Tibial nerve (tissue), 4 donors: ENCODE results near the gene NXPE4. TPM values are rescaled to one million over a fixed set of nuclear protein-coding genes. Genes with fewer than 3 reads are reported as not detected.

Experiments used
- DNase-seq, 2 donors: peaks; one replicate each; pipeline ENCODE4 v3.0.0-alpha.2; 2019; ENCODE audit warnings: low spot score in 2 of 2
- H3K27ac ChIP-seq, 4 donors: fragments of 200-600 bp; sonication (generic) in 3 of 4; one replicate each; pipeline ENCODE4 v1.5.1; 2017 to 2019; ENCODE audit warnings: mild to moderate bottlenecking in 1 of 4
- H3K27me3 ChIP-seq, 2 donors: fragments of 200-600 bp; sonication (generic) in 1 of 2; one replicate each; pipeline versions ENCODE4 v1.5.1 to v1.6.0; 2017 to 2019
- H3K36me3 ChIP-seq, 3 donors: fragments of 200-600 bp; sonication (generic); one replicate each; pipeline ENCODE4 v1.5.1; 2018 to 2019
- H3K4me1 ChIP-seq, 4 donors: fragments of 200-600 bp; sonication (generic) in 3 of 4; one replicate each; pipeline ENCODE4 v1.5.1; 2017 to 2019
- H3K4me3 ChIP-seq, 4 donors: fragments of 200-600 bp; sonication (generic) in 3 of 4; one replicate each; pipeline ENCODE4 v1.5.1; 2017 to 2019; ENCODE audit warnings: mild to moderate bottlenecking in 1 of 4, moderate library complexity in 1 of 4
- H3K9me3 ChIP-seq, 4 donors: fragments of 200-600 bp; sonication (generic) in 3 of 4; one replicate each; pipeline ENCODE4 v1.5.1; 2017 to 2019
- CTCF ChIP-seq, 5 experiments: fragments of 200-600 bp in 3 of 5; fragments of 450-650 bp in 2 of 5; sonication (generic) in 3 of 5; IDR thresholded peaks; one replicate each; pipeline ENCODE4 v1.5.1; 2016 to 2019; ENCODE audit warnings: antibody characterized with exemption in 5 of 5, mild to moderate bottlenecking in 3 of 5, moderate library complexity in 2 of 5
- EP300 ChIP-seq, 2 donors: sonication (generic); formaldehyde crosslinking; IDR thresholded peaks; one replicate each; pipeline ENCODE4 v1.6.1; 2017; ENCODE audit warnings: antibody characterized with exemption in 2 of 2, mild to moderate bottlenecking in 1 of 2
- POLR2A ChIP-seq, 2 donors: fragments of 450-650 bp; IDR thresholded peaks; one replicate each; pipeline ENCODE4 v1.6.1; 2017; ENCODE audit warnings: antibody characterized with exemption in 2 of 2, mild to moderate bottlenecking in 2 of 2, moderate library complexity in 2 of 2
- WGBS, 2 donors: methylation state at CpG; one replicate each; pipeline ENCODE4 v1.1.5; 2018; 5-methylcytosine and 5-hydroxymethylcytosine counted together
- small RNA-seq: library from RNA; depleted of rRNA; stranded (forward); fragments of <200 nt; gene quantifications from one replicate; pipeline ENCODE3, GENCODE V24; 2016
- total RNA-seq, 4 donors: library from RNA; depleted of rRNA; stranded (reverse); fragments of >200 nt; gene quantifications; one replicate each; pipeline ENCODE4 v1.1.0, GENCODE V29; 2016

Gene NXPE4
- total RNA-seq, 4 donors from 2014 or later: not detected

- DNase-seq: no peak
- 80 to 83% methylated on average over 2 of the region's 2 CpGs for WGBS, 2 donors
- TF ChIP-seq POLR2A (IDR thresholded peaks at IDR 0.05): no peak
- TF ChIP-seq EP300 (IDR thresholded peaks at IDR 0.05): no peak
- TF ChIP-seq CTCF (IDR thresholded peaks at IDR 0.05): no peak
- Histone ChIP-seq H3K27me3 (no peaks in the 10 kb centered on the region), H3K4me1 (no peaks in the 10 kb centered on the region), H3K27ac (no peak overlapping the region), H3K9me3 (peaks cover 0 to 18% (median 0%) of the 10 kb centered on the region in 4 donors), H3K36me3 (no peaks in the 10 kb centered on the region), H3K4me3 (no peak overlapping the region)
These were observed 69.9 kb downstream of the NXPE4 start for GRCh38 chr11:114525682-114526081.

- H3K9me3 ChIP-seq: peaks cover 0 to 18% (median 0%) of the 10 kb centered on the region in 4 donors
- no peaks in the 10 kb centered on the region for H3K4me1 ChIP-seq
- H3K27ac ChIP-seq: no peak overlapping the region
- H3K27me3 ChIP-seq: no peaks in the 10 kb centered on the region
- H3K36me3 ChIP-seq: no peaks in the 10 kb centered on the region
- no peak for DNase-seq
- no peak for TF ChIP-seq EP300 (IDR thresholded peaks at IDR 0.05)
- TF ChIP-seq POLR2A (IDR thresholded peaks at IDR 0.05): no peak
- WGBS, 2 donors: 82 to 84% methylated on average over 1 of the region's 1 CpG
- H3K4me3 ChIP-seq: no peak overlapping the region
These were observed 71.5 kb downstream of the NXPE4 start for GRCh38 chr11:114524122-114524521.

GRCh38 chr11:114522818-114523217 lies 72.8 kb downstream of the NXPE4 start:
- no peak for TF ChIP-seq EP300 (IDR thresholded peaks at IDR 0.05)
- TF ChIP-seq CTCF (IDR thresholded peaks at IDR 0.05): no peak
- no peak for TF ChIP-seq POLR2A (IDR thresholded peaks at IDR 0.05)
- WGBS, 2 donors: 43 to 52% methylated on average over 2 of the region's 2 CpGs
- DNase-seq: no peak

More at GRCh38 chr11:114522818-114523217, 72.8 kb downstream of the NXPE4 start:
- H3K36me3 ChIP-seq: no peaks in the 10 kb centered on the region
- H3K27me3 ChIP-seq: no peaks in the 10 kb centered on the region
- H3K4me1 ChIP-seq: no peaks in the 10 kb centered on the region
- H3K27ac ChIP-seq: no peak overlapping the region
- H3K4me3 ChIP-seq: no peak overlapping the region
- H3K9me3 ChIP-seq: peaks cover 0 to 18% (median 0%) of the 10 kb centered on the region in 4 donors

Small RNA genes lying within 50 kb of the gene (small RNA-seq; reads per million reads assigned to genes)
- gene RF01210: not detected

Other genes with a start within 250 kb of the NXPE4 start
- gene C11orf71, start 195.3 kb downstream of the NXPE4 start, total RNA-seq: 10 to 100 TPM in 3 of 4 donors, 1 to 10 TPM in 1; 3.3 to 16.0 (median 13.5) TPM
- 10 to 100 TPM; 14.7 to 15.5 (median 15.3) TPM for gene RBM7, start 195.1 kb downstream of the NXPE4 start, total RNA-seq
- gene REXO2, start 156.3 kb downstream of the NXPE4 start, total RNA-seq: 100 to 1,000 TPM in 1 of 4 donors, 10 to 100 TPM in 3; 64.9 to 131 (median 96.8) TPM
- gene NXPE1, start 35.9 kb downstream of the NXPE4 start, total RNA-seq: not detected
- 1 to 10 TPM in 1 of 4 donors, under 1 TPM in 1, not detected in 2; 0.30 to 1.4 TPM for gene NXPE2, start 82.7 kb upstream of the NXPE4 start, total RNA-seq